HG03064 (cell line): ENCODE results near the gene LCN15.
"Not testable (repeated sequence)": the region's sequence is repeated elsewhere in the genome, so short reads cannot be mapped to it uniquely, and the experiment has no call there.

Source experiments
- ATAC-seq: cut with Tn5 transposase; IDR thresholded peaks from one replicate; pipeline ENCODE4 v1.9.1; 2021; ENCODE audit warnings: low read depth; ENCODE audit not compliant: unreplicated experiment

LCN15 gene

DNA sequence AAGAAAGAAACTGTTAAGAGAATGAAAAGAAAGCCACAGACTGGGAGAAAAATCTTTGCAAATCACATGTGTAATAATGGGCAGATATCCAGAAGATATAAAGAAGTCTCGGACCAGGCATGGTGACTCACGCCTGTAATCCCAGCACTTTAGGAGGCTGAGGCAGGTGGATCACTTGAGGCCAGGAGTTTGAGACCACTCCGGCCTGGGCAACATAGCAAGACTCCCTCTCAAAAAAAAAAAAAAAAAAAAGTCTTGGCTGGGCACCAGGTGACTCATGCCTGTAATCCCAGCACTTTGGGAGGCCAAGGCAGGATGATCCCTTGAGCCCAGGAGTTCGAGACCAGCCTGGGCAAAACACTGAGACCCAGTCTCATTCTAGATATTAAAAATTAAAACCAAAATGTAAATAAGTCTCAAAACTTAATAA lies 53.1 kb downstream of the LCN15 start:
- not testable (repeated sequence) for ATAC-seq

- no peak for ATAC-seq
These were observed 53.8 kb downstream of the LCN15 start for GRCh38 chr9:136710543-136710942.
